Thoracic aorta (tissue), 2 donors: ENCODE results near the gene IGSF21. TPM values are rescaled to one million over a fixed set of nuclear protein-coding genes. Genes with fewer than 3 reads are reported as not detected.

Experiments
- ATAC-seq: fragments of 150-250 bp; one replicate; pipeline ENCODE4 v1.8.0; 2017; ENCODE audit warnings: low read depth; ENCODE audit not compliant: insufficient number of reproducible peaks, low FRiP score
- DNase-seq: peaks from one replicate; pipeline ENCODE4 v3.0.0-alpha.2; 2020; ENCODE audit warnings: low spot score
- H3K27ac ChIP-seq, 2 donors: fragments of 200-600 bp; sonication (generic); 1 replicate in 1 of 2; 2 replicates in 1 of 2; pipeline ENCODE4 v1.5.1; 2016; ENCODE audit warnings: mild to moderate bottlenecking in 2 of 2, moderate library complexity in 2 of 2
- H3K27me3 ChIP-seq: fragments of 200-600 bp; sonication (generic); replicated peaks from 2 replicates; pipeline ENCODE4 v1.6.0; 2016; ENCODE audit warnings: mild to moderate bottlenecking; ENCODE audit not compliant: insufficient read depth
- H3K36me3 ChIP-seq: fragments of 200-600 bp; sonication (generic); one replicate; pipeline ENCODE4 v1.5.1; 2016
- H3K4me1 ChIP-seq, 2 donors: fragments of 200-600 bp; sonication (generic); 1 replicate in 1 of 2; 2 replicates in 1 of 2; pipeline versions ENCODE4 v1.5.1 to v1.6.0; 2016; ENCODE audit warnings: low read depth in 2 of 2, mild to moderate bottlenecking in 1 of 2; ENCODE audit not compliant: control insufficient read depth in 1 of 2
- H3K4me3 ChIP-seq: fragments of 200-600 bp; sonication (generic); 2 replicates; pipeline ENCODE4 v1.5.1; 2016; ENCODE audit warnings: mild to moderate bottlenecking
- H3K9me3 ChIP-seq: fragments of 200-600 bp; sonication (generic); 2 replicates; pipeline ENCODE4 v1.5.1; 2016
- total RNA-seq, 2 donors: library from RNA; depleted of rRNA; stranded (reverse); fragments of >200 nt; gene quantifications; one replicate each; pipeline versions ENCODE4 v1.1.0 to v1.2.3, GENCODE V29; 2016
- TF ChIP-seq, protein P1 (sequence below): fragments of 200-600 bp; sonication (generic); IDR thresholded peaks from one replicate; pipeline ENCODE4 v1.5.1; 2019; ENCODE audit warnings: antibody characterized with exemption

Gene IGSF21
- total RNA-seq, 2 donors from 2014 or later, result 5.0 to 10.9 TPM

DNA sequence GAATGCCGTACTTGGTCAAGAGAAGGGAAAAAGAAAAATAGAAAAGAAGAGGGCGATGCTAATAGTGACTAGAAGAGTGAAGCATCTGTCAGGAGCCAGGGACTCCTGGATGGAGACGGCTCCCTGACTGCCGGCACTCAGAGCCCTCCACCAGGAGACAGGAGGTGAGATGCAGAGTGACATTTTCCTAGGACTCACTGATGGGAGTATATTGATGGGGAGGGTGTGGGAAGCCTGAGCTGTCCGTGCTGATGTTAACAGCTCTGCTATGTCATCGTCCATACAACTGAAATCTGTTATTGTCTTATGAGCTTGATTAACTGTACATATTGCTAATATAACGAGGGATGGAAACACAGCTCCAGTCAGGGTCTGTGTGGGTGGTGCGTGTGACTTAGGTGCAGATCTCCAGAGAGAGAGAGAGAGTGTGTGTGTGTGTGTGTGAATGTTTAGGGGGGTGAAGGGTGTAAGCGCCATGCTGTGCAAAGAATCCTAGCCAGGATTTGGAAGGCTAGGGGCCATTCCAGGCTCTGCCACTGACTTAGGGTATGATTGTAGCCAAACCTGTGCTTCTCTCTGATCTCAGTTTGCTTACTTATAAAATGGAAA lies 250.1 kb downstream of the IGSF21 start:
- no peaks in the 10 kb centered on the region for H3K36me3 ChIP-seq
- no peaks in the 10 kb centered on the region for H3K9me3 ChIP-seq
- DNase-seq (no peak), ATAC-seq (no peak)
- H3K27ac ChIP-seq, result no peak overlapping the region
- no peak overlapping the region for H3K4me3 ChIP-seq
- H3K4me1 ChIP-seq, result no peaks in the 10 kb centered on the region
- H3K27me3 ChIP-seq, result no peaks in the 10 kb centered on the region
- TF ChIP-seq, protein P1, sequence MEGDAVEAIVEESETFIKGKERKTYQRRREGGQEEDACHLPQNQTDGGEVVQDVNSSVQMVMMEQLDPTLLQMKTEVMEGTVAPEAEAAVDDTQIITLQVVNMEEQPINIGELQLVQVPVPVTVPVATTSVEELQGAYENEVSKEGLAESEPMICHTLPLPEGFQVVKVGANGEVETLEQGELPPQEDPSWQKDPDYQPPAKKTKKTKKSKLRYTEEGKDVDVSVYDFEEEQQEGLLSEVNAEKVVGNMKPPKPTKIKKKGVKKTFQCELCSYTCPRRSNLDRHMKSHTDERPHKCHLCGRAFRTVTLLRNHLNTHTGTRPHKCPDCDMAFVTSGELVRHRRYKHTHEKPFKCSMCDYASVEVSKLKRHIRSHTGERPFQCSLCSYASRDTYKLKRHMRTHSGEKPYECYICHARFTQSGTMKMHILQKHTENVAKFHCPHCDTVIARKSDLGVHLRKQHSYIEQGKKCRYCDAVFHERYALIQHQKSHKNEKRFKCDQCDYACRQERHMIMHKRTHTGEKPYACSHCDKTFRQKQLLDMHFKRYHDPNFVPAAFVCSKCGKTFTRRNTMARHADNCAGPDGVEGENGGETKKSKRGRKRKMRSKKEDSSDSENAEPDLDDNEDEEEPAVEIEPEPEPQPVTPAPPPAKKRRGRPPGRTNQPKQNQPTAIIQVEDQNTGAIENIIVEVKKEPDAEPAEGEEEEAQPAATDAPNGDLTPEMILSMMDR, result no peak

DNA sequence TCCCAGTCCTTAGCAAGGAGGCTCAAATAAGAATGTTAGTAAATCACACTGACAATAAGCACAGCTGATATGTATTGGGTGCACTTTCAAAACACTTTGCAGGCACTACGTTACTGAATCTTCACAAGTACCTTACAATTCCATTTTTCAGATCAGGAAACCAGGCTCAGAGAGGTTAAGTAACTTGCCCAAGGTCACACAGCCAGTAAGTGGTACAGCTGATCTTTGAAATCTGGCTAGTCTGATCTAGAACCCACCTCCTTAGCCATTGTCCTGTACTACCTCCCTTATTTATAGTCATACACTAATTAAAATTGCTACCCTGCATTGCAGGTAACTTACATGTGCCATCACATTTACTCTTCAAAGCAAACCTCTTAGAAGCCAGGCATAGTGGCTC lies 251.0 kb downstream of the IGSF21 start:
- no peaks in the 10 kb centered on the region for H3K4me1 ChIP-seq
- DNase-seq (no peak), ATAC-seq (no peak)
- H3K27me3 ChIP-seq, result no peaks in the 10 kb centered on the region
- H3K36me3 ChIP-seq, result no peaks in the 10 kb centered on the region
- no peak overlapping the region for H3K27ac ChIP-seq
- H3K4me3 ChIP-seq, result no peak overlapping the region
- H3K9me3 ChIP-seq, result no peaks in the 10 kb centered on the region
- TF ChIP-seq, protein P1, result no peak

DNA sequence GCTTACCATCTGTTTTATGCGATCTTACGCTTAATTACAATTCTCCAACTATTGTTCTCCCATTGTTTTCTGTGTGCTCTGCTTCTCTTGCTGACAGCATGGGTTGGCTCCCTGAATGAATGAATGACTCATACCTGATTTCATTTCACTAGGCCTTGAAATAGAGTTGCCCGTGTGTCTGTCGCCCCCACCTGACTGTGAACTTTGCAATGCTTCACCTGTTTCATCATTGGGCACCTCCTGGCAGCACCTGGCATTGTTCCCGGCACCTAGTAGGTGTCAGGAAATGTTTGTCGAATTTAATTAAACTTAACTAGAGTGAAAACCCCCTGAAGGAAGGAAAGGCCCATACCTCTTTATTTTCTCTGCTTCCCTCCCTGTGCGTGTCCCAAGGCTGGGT lies 252.7 kb downstream of the IGSF21 start:
- H3K4me1 ChIP-seq, result no peaks in the 10 kb centered on the region
- ATAC-seq, result no peak
- no peaks in the 10 kb centered on the region for H3K27me3 ChIP-seq
- no peaks in the 10 kb centered on the region for H3K9me3 ChIP-seq
- no peak overlapping the region for H3K4me3 ChIP-seq
- no peak overlapping the region for H3K27ac ChIP-seq
- TF ChIP-seq, protein P1, result no peak
- no peak for DNase-seq
- no peaks in the 10 kb centered on the region for H3K36me3 ChIP-seq

DNA sequence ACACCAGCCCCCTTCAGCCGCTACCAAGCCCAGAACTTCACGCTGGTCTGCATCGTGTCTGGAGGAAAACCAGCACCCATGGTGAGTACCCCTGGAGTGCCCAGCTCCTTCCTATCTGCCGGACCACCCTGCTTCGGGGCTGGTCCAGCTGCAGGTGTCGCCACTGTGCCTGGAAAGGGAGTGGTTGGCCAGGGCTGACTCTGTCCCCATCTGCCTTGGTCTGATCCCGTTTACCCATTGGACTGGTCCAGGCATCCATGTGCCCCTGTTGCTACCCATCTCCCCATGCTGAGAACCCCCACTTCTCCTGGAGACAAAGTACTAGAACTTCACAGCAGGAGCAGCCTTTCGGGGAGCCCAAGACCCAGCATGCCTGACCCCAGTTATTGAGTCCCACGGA lies 254.6 kb downstream of the IGSF21 start:
- DNase-seq (no peak), ATAC-seq (no peak)
- Histone ChIP-seq H3K4me1 (no peaks in the 10 kb centered on the region), H3K9me3 (no peaks in the 10 kb centered on the region), H3K27ac (no peak overlapping the region), H3K36me3 (no peaks in the 10 kb centered on the region), H3K4me3 (no peak overlapping the region), H3K27me3 (no peaks in the 10 kb centered on the region)
- TF ChIP-seq, protein P1, result no peak

DNA sequence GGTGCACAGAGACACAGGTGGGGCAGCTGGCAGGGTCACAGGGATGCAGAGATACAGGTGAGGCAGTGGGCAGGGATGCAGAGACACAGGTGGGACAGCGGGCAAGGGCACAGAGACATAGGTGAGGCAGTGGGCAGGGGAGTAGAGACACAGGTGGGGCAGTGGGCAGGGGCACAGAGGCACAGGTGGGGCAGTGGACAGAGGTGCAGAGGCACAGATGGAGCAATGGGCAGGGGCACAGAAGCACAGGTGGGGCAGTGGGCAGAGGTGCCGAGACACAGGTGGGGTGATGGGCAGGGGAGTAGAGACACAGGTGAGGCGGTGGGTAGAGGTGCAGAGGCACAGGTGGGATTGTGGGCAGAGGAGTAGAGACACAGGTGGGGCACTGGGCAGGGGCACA lies 255.8 kb downstream of the IGSF21 start:
- no peaks in the 10 kb centered on the region for H3K9me3 ChIP-seq
- ATAC-seq (no peak), DNase-seq (no peak)
- no peaks in the 10 kb centered on the region for H3K36me3 ChIP-seq
- TF ChIP-seq, protein P1, result no peak
- no peak overlapping the region for H3K4me3 ChIP-seq
- H3K27me3 ChIP-seq, result no peaks in the 10 kb centered on the region
- no peak overlapping the region for H3K27ac ChIP-seq
- no peaks in the 10 kb centered on the region for H3K4me1 ChIP-seq
